ENCODE results near the gene AGTR2. TPM values are rescaled to one million over a fixed set of nuclear protein-coding genes. Genes with fewer than 3 reads are reported as not detected.

AGTR2 gene, protein sequence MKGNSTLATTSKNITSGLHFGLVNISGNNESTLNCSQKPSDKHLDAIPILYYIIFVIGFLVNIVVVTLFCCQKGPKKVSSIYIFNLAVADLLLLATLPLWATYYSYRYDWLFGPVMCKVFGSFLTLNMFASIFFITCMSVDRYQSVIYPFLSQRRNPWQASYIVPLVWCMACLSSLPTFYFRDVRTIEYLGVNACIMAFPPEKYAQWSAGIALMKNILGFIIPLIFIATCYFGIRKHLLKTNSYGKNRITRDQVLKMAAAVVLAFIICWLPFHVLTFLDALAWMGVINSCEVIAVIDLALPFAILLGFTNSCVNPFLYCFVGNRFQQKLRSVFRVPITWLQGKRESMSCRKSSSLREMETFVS
- not detected in 2 replicates for total RNA-seq

DNA sequence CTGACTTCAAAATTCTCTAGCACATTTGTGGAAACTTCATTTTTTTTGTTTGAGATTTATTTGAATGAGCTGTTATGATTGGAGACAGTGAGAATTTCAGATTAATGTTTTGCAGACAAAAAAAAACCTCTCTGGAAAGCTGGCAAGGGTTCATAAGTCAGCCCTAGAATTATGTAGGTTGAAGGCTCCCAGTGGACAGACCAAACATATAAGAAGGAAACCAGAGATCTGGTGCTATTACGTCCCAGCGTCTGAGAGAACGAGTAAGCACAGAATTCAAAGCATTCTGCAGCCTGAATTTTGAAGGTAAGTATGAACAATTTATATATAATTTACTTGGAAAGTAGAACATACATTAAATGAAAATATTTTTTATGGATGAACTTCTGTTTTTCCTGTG, at the start of gene AGTR2:
AGTR2 (plus strand) TSS at position 234 of the 400 bp plus-strand sequence. CDS start 1,537 bp downstream, outside the sequence.

All from endothelial cell of coronary artery (primary cell).